DOHH2 (cell line): ENCODE data around the gene MYO5C.

ENCODE experiments used
- H3F3A ChIP-seq: fragments of 200-600 bp; sonication (generic), shearing (Covaris generic); 2 replicates; pipeline ENCODE4 v1.6.0; 2016; ENCODE audit warnings: antibody characterized with exemption, mild to moderate bottlenecking; ENCODE audit not compliant: control insufficient read depth, insufficient read depth
- H3K27ac ChIP-seq: fragments of 200-600 bp; sonication (generic); 2 replicates; pipeline ENCODE4 v1.5.1; 2014; ENCODE audit warnings: low read depth, mild to moderate bottlenecking, low read length, moderate library complexity
- H3K27me3 ChIP-seq: fragments of 200-600 bp; sonication (generic); 2 replicates; pipeline ENCODE4 v1.6.1; 2014; ENCODE audit warnings: mild to moderate bottlenecking, low read length, mixed read lengths; ENCODE audit not compliant: control insufficient read depth
- H3K36me3 ChIP-seq: fragments of 200-600 bp; sonication (generic); 2 replicates; pipeline ENCODE4 v1.6.1; 2014; ENCODE audit warnings: mild to moderate bottlenecking, low read length, moderate library complexity, mixed read lengths; ENCODE audit not compliant: control insufficient read depth
- H3K4me1 ChIP-seq: fragments of 200-600 bp; sonication (generic); 2 replicates; pipeline ENCODE4 v1.6.1; 2014; ENCODE audit warnings: mild to moderate bottlenecking, low read length, mixed read lengths; ENCODE audit not compliant: control insufficient read depth
- H3K4me2 ChIP-seq: fragments of 200-600 bp; sonication (generic); 2 replicates; pipeline ENCODE4 v1.6.0; 2014; ENCODE audit warnings: mild to moderate bottlenecking, low read length, moderate library complexity
- H3K4me3 ChIP-seq: fragments of 200-600 bp; sonication (generic); 2 replicates; pipeline ENCODE4 v1.5.1; 2014; ENCODE audit warnings: mild to moderate bottlenecking, low read length, mixed read lengths
- H3K79me2 ChIP-seq: fragments of 200-600 bp; sonication (generic); 2 replicates; pipeline ENCODE4 v1.6.1; 2014; ENCODE audit warnings: mild to moderate bottlenecking, low read length, mixed read lengths; ENCODE audit not compliant: control insufficient read depth
- H3K9me2 ChIP-seq: fragments of 200-600 bp; sonication (generic); replicated peaks from 2 replicates; pipeline ENCODE4 v1.6.1; 2014; ENCODE audit warnings: mild to moderate bottlenecking, low read length, mixed read lengths; ENCODE audit not compliant: control insufficient read depth
- H3K9me3 ChIP-seq: fragments of 200-600 bp; sonication (generic); 2 replicates; pipeline ENCODE4 v1.6.1; 2014; ENCODE audit warnings: antibody characterized with exemption, low read length, mixed read lengths; ENCODE audit not compliant: control insufficient read depth, insufficient read depth
- H4K20me1 ChIP-seq: fragments of 200-600 bp; sonication (generic); 2 replicates; pipeline ENCODE4 v1.6.0; 2014; ENCODE audit warnings: low read depth, mild to moderate bottlenecking, antibody characterized with exemption, low read length, moderate library complexity; ENCODE audit not compliant: control insufficient read depth, insufficient read depth
- EZH2phosphoT487 ChIP-seq: fragments of 200-600 bp; sonication (generic); IDR thresholded peaks from 2 replicates; pipeline ENCODE4 v1.6.1; 2017; ENCODE audit warnings: borderline replicate concordance, mild to moderate bottlenecking, antibody characterized with exemption, low read length, moderate library complexity, mixed read lengths
- TF ChIP-seq, protein P1 (sequence below): fragments of 200-600 bp; sonication (generic); IDR thresholded peaks from one replicate; pipeline ENCODE4 v1.5.1; 2014; ENCODE audit warnings: antibody characterized with exemption, mild to moderate bottlenecking, low read depth, low read length; ENCODE audit not compliant: poor library complexity, severe bottlenecking

Gene MYO5C

GRCh38 chr15:52148403-52148802 lies 147.2 kb downstream of the MYO5C start:
- H3K36me3 ChIP-seq, result peaks cover 76% of the 10 kb centered on the region
- H3K4me2 ChIP-seq, result no peak overlapping the region
- H3K79me2 ChIP-seq, result no peaks in the 10 kb centered on the region
- no peaks in the 10 kb centered on the region for H3K4me1 ChIP-seq
- no peak overlapping the region for H3K4me3 ChIP-seq
- H3F3A ChIP-seq, result no peaks in the 10 kb centered on the region
- H3K9me3 ChIP-seq, result no peaks in the 10 kb centered on the region
- no peaks in the 10 kb centered on the region for H4K20me1 ChIP-seq
- no peak for TF ChIP-seq EZH2phosphoT487
- TF ChIP-seq, protein P1, sequence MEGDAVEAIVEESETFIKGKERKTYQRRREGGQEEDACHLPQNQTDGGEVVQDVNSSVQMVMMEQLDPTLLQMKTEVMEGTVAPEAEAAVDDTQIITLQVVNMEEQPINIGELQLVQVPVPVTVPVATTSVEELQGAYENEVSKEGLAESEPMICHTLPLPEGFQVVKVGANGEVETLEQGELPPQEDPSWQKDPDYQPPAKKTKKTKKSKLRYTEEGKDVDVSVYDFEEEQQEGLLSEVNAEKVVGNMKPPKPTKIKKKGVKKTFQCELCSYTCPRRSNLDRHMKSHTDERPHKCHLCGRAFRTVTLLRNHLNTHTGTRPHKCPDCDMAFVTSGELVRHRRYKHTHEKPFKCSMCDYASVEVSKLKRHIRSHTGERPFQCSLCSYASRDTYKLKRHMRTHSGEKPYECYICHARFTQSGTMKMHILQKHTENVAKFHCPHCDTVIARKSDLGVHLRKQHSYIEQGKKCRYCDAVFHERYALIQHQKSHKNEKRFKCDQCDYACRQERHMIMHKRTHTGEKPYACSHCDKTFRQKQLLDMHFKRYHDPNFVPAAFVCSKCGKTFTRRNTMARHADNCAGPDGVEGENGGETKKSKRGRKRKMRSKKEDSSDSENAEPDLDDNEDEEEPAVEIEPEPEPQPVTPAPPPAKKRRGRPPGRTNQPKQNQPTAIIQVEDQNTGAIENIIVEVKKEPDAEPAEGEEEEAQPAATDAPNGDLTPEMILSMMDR, result no peak
- H3K9me2 ChIP-seq, result no peaks in the 10 kb centered on the region
- no peaks in the 10 kb centered on the region for H3K27me3 ChIP-seq
- no peak overlapping the region for H3K27ac ChIP-seq

- Histone ChIP-seq H3K4me3 (no peak overlapping the region), H3K9me3 (no peaks in the 10 kb centered on the region), H3K27me3 (no peaks in the 10 kb centered on the region), H3K4me1 (no peaks in the 10 kb centered on the region), H3K79me2 (no peaks in the 10 kb centered on the region), H3K4me2 (no peak overlapping the region), H3F3A (peaks cover 3% of the 10 kb centered on the region; the same call in 1 of the 2 replicates), H3K27ac (no peak overlapping the region), H3K36me3 (peaks cover 73% of the 10 kb centered on the region), H4K20me1 (no peaks in the 10 kb centered on the region), H3K9me2 (no peaks in the 10 kb centered on the region)
- TF ChIP-seq, protein P1, result no peak
- no peak for TF ChIP-seq EZH2phosphoT487
These were observed 148.8 kb downstream of the MYO5C start for GRCh38 chr15:52146776-52147175.

GRCh38 chr15:52146261-52146660 lies 149.3 kb downstream of the MYO5C start:
- no peak overlapping the region for H3K4me2 ChIP-seq
- no peaks in the 10 kb centered on the region for H4K20me1 ChIP-seq
- peaks cover 4% of the 10 kb centered on the region; the same call in 1 of the 2 replicates for H3F3A ChIP-seq
- no peaks in the 10 kb centered on the region for H3K27me3 ChIP-seq
- no peaks in the 10 kb centered on the region for H3K9me2 ChIP-seq
- H3K4me1 ChIP-seq, result no peaks in the 10 kb centered on the region
- H3K36me3 ChIP-seq, result peaks cover 68% of the 10 kb centered on the region
- TF ChIP-seq, protein P1, result no peak
- TF ChIP-seq EZH2phosphoT487, result no peak
- H3K4me3 ChIP-seq, result no peak overlapping the region
- H3K27ac ChIP-seq, result no peak overlapping the region
- no peaks in the 10 kb centered on the region for H3K9me3 ChIP-seq
- H3K79me2 ChIP-seq, result no peaks in the 10 kb centered on the region

DNA sequence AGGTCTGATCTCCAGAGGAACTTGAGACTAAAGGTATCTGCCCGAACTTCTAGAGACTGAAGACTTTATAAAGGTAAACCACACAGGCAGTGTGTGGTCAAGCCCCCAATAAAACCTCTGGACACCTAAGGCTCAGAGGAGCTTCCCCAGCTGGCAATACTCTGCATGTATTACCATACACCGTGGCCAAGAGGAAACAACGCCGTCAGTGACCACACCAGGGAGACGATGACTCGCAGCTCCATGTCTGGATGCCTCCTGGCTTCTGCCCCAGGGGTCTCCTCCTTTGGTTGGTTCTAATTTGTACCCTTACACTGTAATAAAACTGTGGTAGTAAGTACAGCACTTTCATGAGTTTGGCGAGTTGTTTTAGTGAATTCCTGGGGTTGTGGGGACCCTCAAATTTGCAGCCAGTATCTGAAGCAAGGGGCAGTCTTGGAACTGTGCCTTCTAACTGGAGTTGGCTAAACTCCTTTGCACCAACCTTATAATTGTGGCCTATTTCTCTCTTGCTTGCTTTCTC lies 150.9 kb downstream of the MYO5C start:
- no peak for TF ChIP-seq EZH2phosphoT487
- TF ChIP-seq, protein P1, result no peak
- H3K9me3 ChIP-seq, result no peaks in the 10 kb centered on the region
- H3K4me2 ChIP-seq, result no peak overlapping the region
- H3K9me2 ChIP-seq, result no peaks in the 10 kb centered on the region
- H3K4me3 ChIP-seq, result no peak overlapping the region
- H3K27me3 ChIP-seq, result no peaks in the 10 kb centered on the region
- H3K79me2 ChIP-seq, result no peaks in the 10 kb centered on the region
- no peaks in the 10 kb centered on the region for H3K4me1 ChIP-seq
- peaks cover 67% of the 10 kb centered on the region for H3K36me3 ChIP-seq
- no peaks in the 10 kb centered on the region for H4K20me1 ChIP-seq
- H3K27ac ChIP-seq, result no peak overlapping the region
- peaks cover 8% of the 10 kb centered on the region; the same call in 1 of the 2 replicates for H3F3A ChIP-seq
